Measurements from ENCODE around the gene TRMT2A.

Gene TRMT2A

DNA sequence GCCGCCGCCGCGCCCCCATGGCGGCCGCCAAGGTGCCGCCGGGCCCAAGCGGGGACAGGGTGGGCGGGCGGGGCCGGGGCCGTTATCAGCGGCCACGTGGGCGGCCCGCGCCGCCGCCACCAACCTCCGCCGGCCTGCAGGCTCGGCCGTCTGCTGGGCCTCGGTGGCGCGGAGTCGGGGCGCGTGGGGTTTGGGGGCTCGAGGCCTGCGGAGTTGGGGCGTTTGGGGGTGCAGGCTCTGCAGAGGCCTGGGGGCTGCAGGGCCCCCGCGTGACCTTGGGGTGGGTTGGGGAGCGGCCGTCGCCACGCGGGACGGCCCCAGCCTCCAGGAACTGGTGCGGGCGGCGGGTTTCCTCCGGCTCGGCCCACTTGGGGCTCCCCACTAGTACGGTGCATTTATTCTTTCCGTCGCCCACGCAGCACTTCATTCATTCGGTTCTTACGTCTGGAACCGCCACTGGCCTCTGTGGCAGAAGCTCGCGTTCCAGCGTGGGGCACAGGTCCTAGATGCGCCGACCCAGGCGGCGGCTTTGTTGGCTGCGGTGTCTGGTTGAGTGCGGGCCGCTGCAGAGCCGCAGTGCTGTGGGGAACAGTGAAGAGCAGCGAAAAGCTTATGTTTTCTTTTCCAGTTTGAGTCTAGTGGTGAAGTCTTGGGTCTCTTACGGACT is 740 bp upstream of the TRMT2A start:
- peak in 1 of 2 experiments; percentile 6 for DNase-seq

DNA sequence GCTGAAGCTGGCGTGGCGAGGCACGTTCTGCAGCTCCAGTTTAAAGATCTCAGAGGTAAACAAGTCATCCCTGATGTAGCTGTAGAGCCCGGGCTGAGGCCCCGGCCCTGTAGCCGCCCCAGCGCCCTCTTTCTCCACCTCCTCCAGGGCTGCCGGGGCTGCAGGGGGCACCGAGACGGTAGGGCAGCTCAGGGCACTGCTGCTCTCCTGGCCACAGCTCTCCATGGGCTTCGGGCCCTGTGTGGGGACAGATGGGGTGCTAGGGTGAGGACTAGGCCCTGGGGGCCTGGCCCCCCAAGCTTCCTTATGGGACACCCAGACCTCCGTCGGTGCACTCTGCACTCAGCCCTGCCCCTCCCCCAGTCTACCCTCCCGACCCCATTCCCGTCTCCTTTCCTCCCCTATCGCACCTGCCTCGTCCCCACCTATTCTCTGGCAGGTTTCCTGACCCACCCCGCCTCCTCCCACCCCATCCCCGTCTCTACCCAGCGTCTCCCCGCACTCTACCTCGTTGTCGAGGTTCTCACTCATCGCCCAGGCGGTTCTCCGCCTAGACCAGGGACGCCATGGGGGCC is 563 bp downstream of the TRMT2A start:
- DNase-seq, result no peak

DNA sequence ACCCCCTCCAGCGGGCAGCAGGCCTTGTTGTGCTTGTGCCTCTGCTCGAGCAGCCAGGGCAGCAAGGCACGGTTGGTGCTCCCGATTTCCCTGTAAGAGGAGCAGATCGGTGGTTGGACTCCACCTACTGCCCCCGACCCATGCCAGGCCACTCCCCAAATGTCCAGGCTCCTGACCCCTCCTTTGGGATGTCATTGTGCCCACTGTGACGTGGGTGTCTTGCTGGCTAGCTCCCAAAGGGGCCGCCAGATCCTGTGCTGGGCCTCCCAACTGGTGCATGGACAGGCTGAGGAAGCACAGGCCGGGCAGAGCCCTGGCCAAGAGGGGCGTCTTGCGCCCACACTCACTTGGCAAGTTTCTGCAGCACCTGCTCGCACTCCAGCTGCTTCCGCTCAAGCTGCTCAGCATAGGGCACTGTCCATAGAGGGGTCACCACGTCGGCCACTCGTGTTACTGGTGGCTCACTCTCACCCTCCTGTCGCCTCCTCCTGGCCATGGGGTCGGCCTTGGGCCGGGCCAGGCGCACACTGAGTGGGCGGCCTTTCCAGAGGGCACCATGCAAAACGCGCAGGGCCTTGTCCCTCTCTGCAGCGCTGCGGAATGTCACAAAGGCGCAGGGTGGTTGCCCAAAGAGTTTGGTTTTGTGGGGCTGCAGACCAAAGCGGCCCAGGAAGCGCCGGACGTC is 1.2 kb downstream of the TRMT2A start, which contains the start of gene RANBP1:
RANBP1 (plus strand) TSS at position 414 of the 685 bp plus-strand sequence; CDS start at position 495, 81 bp downstream.
- DNase-seq, result no peak

- no peak for DNase-seq
These were observed 2.2 kb downstream of the TRMT2A start for GRCh38 chr22:20114506-20115475.

DNA sequence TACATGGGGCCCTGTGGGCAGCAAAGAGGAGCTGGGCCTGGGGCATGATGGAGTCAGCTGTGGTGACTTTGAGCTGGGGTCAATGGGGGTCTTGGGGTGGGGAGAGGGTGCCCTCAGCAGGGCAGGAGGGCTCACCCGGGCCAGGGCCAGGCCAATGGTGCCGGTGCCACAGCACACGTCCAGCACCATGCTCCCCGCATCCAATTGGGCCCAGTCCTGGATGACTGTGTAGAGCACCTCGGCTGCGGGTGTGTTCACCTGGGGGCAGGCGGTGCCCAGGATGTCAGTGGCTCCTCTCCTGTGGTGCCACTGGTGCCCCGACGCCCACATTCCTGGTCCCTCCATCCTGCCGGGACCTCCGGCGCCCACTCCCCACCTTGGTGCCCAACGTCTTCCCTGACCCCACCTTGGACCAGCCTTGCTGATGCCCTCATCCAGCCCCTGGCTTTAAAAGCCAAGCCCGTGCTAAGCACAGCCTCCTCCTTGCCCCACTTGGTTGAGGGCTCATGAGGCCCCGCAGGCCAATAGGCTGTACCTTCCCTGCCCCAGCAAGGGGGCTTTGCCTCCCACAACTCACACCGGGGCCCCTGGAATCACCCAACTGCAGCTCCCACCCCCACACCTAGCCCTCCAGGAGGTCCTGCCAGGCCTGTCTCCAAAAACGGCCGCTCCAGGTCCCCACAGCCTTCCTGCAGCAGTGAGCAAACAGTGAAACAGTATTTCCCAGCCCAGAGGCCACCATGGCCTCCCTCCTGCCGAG is 3.3 kb downstream of the TRMT2A start:
- no peak for DNase-seq

GRCh38 chr22:20112623-20113511 is 4.2 kb downstream of the TRMT2A start:
- no peak for DNase-seq

GRCh38 chr22:20111689-20112622 is 5.1 kb downstream of the TRMT2A start:
- no peak for DNase-seq

- DNase-seq, result no peak
These were observed 5.9 kb downstream of the TRMT2A start for GRCh38 chr22:20111045-20111688.

GRCh38 chr22:20110359-20110985 is 6.6 kb downstream of the TRMT2A start:
- no peak for DNase-seq

GRCh38 chr22:20109411-20110358 is 7.3 kb downstream of the TRMT2A start:
- no peak for DNase-seq

DNA sequence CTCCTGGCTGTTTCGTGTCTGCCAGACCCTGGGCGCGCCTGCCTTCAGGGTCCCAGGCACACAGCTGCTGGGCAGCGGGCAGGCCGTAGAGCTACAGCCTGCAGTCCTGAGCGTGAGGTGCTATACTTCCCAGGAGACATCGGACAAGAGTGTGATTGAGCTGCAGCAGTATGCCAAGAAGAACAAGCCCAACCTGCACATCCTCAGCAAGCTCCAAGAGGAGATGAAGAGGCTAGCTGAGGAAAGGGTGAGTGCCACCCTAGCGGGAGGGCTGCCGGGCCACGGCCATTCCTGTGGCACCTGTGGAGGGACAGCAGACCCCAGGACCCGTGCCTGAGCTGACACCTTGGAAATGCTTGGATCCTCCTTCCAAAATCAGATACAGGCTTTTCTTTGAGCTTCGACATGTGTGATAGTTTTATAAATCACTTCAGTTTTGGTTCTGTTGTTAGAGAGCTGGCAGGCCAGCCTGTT is 8.2 kb downstream of the TRMT2A start:
- no peak for DNase-seq

GRCh38 chr22:20107951-20108756 is 8.9 kb downstream of the TRMT2A start:
- DNase-seq, result no peak

GRCh38 chr22:20107471-20107901 is 9.5 kb downstream of the TRMT2A start:
- DNase-seq, result no peak

DNA sequence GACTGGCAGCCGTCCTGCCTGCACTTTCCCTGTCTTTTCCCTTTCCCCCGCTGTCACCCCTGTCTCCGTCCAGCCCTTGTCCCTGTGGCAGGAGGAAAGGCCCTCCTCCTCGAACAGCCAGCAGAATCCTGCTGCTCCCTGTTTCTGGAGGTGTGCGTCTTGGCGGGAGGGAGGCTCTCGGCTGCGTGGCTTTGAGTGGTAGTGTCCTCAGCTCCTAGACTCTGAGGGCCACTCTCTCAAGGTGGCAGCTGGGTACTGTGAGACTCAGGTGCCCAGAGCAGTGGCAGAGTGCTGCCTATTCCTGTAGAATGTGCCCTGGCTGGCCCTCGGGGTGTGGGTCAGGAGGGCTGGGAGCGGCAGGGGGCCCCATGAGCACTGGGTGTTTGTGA is 10.2 kb downstream of the TRMT2A start:
- no peak for DNase-seq

- no peak for DNase-seq
These were observed 10.7 kb downstream of the TRMT2A start for GRCh38 chr22:20106205-20106848.
